ENCODE measurements around the gene WDR64.

GRCh38 chr1:241608379-241609033, 43.6 kb upstream of the WDR64 start:
- TF ChIP-seq CTCF (IDR thresholded peaks at IDR 0.05; ENCODE audit: poor library complexity) (no peak), EZH2phosphoT487 (IDR thresholded peaks at IDR 0.05; ENCODE audit: low read depth, severe bottlenecking, unreplicated experiment) (no peak)

All from hepatocyte (in vitro differentiated cells).